Measurements from ENCODE around the gene PRSS2.

DNA sequence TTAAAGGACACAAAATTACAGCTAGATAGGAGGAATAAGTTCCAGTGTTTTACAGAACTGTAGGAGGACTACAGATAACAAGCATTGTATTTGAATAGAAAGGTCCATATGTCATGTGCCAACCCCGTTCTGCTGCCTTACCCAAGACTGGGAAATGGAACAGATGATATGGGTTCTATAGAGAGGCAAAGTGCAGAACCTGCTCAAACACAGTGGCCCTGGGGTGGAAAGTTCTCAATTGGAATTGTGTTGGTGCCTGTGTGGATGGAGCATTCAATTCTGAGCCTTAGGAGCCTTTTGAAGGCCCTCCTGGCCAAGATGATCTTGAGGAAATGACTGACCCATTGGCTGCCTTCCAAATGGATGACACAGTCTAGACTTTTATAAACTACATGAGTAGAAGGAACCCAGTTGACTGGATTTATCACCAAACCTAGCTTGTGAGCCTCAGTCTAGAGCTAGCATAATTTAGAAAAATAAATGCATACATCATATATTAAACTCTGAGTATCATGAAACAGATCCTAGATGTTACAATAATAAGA lies 25.6 kb upstream of the PRSS2 start:
- TF ChIP-seq, protein P1, sequence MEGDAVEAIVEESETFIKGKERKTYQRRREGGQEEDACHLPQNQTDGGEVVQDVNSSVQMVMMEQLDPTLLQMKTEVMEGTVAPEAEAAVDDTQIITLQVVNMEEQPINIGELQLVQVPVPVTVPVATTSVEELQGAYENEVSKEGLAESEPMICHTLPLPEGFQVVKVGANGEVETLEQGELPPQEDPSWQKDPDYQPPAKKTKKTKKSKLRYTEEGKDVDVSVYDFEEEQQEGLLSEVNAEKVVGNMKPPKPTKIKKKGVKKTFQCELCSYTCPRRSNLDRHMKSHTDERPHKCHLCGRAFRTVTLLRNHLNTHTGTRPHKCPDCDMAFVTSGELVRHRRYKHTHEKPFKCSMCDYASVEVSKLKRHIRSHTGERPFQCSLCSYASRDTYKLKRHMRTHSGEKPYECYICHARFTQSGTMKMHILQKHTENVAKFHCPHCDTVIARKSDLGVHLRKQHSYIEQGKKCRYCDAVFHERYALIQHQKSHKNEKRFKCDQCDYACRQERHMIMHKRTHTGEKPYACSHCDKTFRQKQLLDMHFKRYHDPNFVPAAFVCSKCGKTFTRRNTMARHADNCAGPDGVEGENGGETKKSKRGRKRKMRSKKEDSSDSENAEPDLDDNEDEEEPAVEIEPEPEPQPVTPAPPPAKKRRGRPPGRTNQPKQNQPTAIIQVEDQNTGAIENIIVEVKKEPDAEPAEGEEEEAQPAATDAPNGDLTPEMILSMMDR (optimal IDR thresholded peaks at IDR 0.05 in 1 of 3, IDR thresholded peaks at IDR 0.05 in 1 of 3, conservative IDR thresholded peaks at IDR 0.05 in 1 of 3; ENCODE audit: extremely low read depth in 1 of 3, insufficient read depth in 2 of 3, low read length in 3 of 3) = no peak
- no peak for TF ChIP-seq EZH2 (IDR thresholded peaks at IDR 0.05; ENCODE audit: low read length)

Measured in keratinocyte (primary cell).